Measurements from ENCODE around the gene FBXL15. TPM values are rescaled to one million over a fixed set of nuclear protein-coding genes. Genes with fewer than 3 reads are reported as not detected.

Gene FBXL15
- total RNA-seq, 1 experiment from 2014 or later: 24.6 TPM

DNA sequence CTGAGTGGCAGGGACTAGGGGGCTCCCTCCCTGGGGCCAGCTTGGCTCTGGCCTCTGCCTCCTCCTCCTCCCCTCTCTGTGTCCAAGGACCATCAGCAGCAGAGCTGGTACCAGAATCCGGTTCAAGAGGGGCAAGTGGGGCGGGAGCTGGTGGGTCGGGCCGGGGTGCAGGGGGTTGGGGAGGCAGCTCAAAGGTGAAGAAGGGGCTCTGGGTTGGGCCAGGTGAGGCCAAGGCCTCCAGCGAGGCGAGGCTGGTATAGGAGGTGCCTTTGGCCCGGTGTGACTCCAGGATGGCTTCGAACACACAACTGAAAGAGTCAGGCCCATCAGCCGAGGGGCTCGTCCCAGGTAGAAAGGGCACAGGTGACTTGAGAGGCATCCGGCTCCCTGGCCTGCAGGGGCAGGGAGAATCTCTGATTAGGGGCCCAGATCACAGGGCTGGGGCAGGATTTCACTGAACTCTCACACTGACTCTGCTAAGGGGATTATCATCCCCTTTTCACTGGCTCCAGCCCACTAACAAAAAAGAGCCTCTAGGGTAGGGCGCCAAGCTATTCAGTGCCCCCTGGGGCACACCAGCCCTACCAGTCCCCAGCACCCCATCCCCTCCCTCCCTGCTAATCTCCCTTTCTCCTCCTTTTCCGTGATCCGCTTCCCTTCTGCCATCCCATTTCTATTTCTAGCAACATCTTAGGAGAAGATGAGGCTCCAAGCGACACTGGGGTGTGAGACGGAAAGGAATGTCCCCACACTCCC, 6.7 kb upstream of the FBXL15 start (continued):
- TF ChIP-seq, protein P1, sequence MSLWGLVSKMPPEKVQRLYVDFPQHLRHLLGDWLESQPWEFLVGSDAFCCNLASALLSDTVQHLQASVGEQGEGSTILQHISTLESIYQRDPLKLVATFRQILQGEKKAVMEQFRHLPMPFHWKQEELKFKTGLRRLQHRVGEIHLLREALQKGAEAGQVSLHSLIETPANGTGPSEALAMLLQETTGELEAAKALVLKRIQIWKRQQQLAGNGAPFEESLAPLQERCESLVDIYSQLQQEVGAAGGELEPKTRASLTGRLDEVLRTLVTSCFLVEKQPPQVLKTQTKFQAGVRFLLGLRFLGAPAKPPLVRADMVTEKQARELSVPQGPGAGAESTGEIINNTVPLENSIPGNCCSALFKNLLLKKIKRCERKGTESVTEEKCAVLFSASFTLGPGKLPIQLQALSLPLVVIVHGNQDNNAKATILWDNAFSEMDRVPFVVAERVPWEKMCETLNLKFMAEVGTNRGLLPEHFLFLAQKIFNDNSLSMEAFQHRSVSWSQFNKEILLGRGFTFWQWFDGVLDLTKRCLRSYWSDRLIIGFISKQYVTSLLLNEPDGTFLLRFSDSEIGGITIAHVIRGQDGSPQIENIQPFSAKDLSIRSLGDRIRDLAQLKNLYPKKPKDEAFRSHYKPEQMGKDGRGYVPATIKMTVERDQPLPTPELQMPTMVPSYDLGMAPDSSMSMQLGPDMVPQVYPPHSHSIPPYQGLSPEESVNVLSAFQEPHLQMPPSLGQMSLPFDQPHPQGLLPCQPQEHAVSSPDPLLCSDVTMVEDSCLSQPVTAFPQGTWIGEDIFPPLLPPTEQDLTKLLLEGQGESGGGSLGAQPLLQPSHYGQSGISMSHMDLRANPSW (CRISPR knock-in tag; conservative IDR thresholded peaks at IDR 0.05; ENCODE audit: low read depth): no peak
- TF ChIP-seq CBFB (CRISPR knock-in tag; IDR thresholded peaks at IDR 0.05; ENCODE audit: low read depth): no peak

DNA sequence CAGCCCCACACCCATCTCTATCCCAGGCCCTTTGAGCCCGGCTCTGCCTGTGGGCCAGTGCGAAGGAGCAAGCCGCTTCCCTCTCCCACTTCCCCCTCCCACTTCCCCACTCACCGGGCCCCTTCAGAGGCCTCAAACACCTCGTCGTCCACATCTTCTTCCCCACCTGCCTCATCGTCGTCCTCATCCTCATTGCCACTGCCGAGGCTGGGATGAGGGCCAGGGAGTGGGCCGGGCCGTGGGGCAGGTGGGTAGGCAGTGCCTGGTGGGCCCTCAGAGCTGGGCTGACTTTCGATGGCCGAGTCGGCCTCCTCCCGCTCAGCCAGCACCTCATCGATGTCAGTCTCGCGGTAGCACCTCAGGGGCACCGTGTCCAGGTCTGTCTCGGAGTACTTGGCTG, 5.9 kb upstream of the FBXL15 start:
- H3K9me3 Mint-ChIP-seq: no peaks in the 10 kb centered on the region
- H3K36me3 Mint-ChIP-seq: no peaks in the 10 kb centered on the region
- no peak overlapping the region for H3K27ac Mint-ChIP-seq
- ATAC-seq: no peak
- DNase-seq (ENCODE audit: low spot score): no peak
- TF ChIP-seq ZNF416 (CRISPR knock-in tag; IDR thresholded peaks at IDR 0.05) (no peak), NFATC4 (CRISPR knock-in tag; IDR thresholded peaks at IDR 0.05) (no peak), JUN (CRISPR knock-in tag; IDR thresholded peaks at IDR 0.05) (no peak)
- TF ChIP-seq, protein P2, sequence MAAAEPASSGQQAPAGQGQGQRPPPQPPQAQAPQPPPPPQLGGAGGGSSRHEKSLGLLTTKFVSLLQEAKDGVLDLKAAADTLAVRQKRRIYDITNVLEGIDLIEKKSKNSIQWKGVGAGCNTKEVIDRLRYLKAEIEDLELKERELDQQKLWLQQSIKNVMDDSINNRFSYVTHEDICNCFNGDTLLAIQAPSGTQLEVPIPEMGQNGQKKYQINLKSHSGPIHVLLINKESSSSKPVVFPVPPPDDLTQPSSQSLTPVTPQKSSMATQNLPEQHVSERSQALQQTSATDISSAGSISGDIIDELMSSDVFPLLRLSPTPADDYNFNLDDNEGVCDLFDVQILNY (CRISPR knock-in tag; IDR thresholded peaks at IDR 0.05): no peak
- TF ChIP-seq, protein P3, sequence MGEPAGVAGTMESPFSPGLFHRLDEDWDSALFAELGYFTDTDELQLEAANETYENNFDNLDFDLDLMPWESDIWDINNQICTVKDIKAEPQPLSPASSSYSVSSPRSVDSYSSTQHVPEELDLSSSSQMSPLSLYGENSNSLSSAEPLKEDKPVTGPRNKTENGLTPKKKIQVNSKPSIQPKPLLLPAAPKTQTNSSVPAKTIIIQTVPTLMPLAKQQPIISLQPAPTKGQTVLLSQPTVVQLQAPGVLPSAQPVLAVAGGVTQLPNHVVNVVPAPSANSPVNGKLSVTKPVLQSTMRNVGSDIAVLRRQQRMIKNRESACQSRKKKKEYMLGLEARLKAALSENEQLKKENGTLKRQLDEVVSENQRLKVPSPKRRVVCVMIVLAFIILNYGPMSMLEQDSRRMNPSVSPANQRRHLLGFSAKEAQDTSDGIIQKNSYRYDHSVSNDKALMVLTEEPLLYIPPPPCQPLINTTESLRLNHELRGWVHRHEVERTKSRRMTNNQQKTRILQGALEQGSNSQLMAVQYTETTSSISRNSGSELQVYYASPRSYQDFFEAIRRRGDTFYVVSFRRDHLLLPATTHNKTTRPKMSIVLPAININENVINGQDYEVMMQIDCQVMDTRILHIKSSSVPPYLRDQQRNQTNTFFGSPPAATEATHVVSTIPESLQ (CRISPR knock-in tag; IDR thresholded peaks at IDR 0.05): no peak
- H3K4me1 Mint-ChIP-seq: peaks cover 31% of the 10 kb centered on the region
- H3K4me3 Mint-ChIP-seq: no peak overlapping the region
- ChIA-PET CTCF (interaction anchor here (1.4 to 1.6 kb wide), 2 partner anchors 11 to 183 kb away, joined by 3 to 8 read pairs; no protein-coding TSS in a partner anchor), POLR2A (no interaction called here)
- peaks cover 37% of the 10 kb centered on the region for H3K27me3 Mint-ChIP-seq (ENCODE audit: low read depth)

DNA sequence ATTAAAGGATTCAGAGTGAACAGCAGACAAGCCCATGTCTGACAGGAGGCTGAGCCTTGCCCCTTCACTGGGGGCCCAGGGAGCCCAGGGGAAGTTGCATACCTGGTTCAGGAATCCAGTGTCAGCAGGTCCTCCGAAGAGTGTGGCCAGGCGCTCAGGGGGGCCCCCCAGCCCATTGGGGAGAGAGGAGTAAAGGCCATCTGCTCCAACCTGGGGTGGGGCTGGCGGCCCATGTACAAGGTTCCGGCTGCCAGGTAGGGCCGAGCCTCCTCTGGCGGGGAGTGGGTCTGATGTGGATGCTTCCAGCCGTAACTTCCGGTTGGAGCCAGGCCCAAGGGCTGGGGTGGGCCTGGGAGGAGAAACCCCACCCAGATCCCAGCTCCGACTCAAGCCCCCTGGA, 4.4 kb upstream of the FBXL15 start:
- TF ChIP-seq ZBTB21 (CRISPR knock-in tag; IDR thresholded peaks at IDR 0.05; ENCODE audit: borderline replicate concordance) (no peak), MYBL2 (CRISPR knock-in tag; IDR thresholded peaks at IDR 0.05) (no peak), TEAD1 (CRISPR knock-in tag; IDR thresholded peaks at IDR 0.05) (no peak), SP1 (CRISPR knock-in tag; conservative IDR thresholded peaks at IDR 0.05) (no peak), PRRX2 (CRISPR knock-in tag; IDR thresholded peaks at IDR 0.05) (no peak), NFE2L1 (CRISPR knock-in tag; IDR thresholded peaks at IDR 0.05) (no peak), ZNF416 (CRISPR knock-in tag; IDR thresholded peaks at IDR 0.05) (no peak), ZNF138 (CRISPR knock-in tag; conservative IDR thresholded peaks at IDR 0.05) (no peak), NFATC4 (CRISPR knock-in tag; IDR thresholded peaks at IDR 0.05) (no peak)
- TF ChIP-seq, protein P4, sequence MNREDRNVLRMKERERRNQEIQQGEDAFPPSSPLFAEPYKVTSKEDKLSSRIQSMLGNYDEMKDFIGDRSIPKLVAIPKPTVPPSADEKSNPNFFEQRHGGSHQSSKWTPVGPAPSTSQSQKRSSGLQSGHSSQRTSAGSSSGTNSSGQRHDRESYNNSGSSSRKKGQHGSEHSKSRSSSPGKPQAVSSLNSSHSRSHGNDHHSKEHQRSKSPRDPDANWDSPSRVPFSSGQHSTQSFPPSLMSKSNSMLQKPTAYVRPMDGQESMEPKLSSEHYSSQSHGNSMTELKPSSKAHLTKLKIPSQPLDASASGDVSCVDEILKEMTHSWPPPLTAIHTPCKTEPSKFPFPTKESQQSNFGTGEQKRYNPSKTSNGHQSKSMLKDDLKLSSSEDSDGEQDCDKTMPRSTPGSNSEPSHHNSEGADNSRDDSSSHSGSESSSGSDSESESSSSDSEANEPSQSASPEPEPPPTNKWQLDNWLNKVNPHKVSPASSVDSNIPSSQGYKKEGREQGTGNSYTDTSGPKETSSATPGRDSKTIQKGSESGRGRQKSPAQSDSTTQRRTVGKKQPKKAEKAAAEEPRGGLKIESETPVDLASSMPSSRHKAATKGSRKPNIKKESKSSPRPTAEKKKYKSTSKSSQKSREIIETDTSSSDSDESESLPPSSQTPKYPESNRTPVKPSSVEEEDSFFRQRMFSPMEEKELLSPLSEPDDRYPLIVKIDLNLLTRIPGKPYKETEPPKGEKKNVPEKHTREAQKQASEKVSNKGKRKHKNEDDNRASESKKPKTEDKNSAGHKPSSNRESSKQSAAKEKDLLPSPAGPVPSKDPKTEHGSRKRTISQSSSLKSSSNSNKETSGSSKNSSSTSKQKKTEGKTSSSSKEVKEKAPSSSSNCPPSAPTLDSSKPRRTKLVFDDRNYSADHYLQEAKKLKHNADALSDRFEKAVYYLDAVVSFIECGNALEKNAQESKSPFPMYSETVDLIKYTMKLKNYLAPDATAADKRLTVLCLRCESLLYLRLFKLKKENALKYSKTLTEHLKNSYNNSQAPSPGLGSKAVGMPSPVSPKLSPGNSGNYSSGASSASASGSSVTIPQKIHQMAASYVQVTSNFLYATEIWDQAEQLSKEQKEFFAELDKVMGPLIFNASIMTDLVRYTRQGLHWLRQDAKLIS (CRISPR knock-in tag; IDR thresholded peaks at IDR 0.05; ENCODE audit: borderline replicate concordance): no peak
- TF ChIP-seq, protein P2 (CRISPR knock-in tag; IDR thresholded peaks at IDR 0.05): no peak
- TF ChIP-seq, protein P1 (CRISPR knock-in tag; conservative IDR thresholded peaks at IDR 0.05; ENCODE audit: low read depth): no peak
- ChIA-PET POLR2A (no interaction called here), CTCF (interaction anchor here (1.4 to 1.6 kb wide), 2 partner anchors 13 to 184 kb away, joined by 3 to 8 read pairs; no protein-coding TSS in a partner anchor)
- Mint-ChIP-seq H3K4me3 (no peak overlapping the region), H3K4me1 (peaks cover 21% of the 10 kb centered on the region), H3K27ac (no peak overlapping the region), H3K36me3 (no peaks in the 10 kb centered on the region), H3K27me3 (ENCODE audit: low read depth) (peaks cover 22% of the 10 kb centered on the region), H3K9me3 (no peaks in the 10 kb centered on the region)
- DNase-seq (ENCODE audit: low spot score) (no peak), ATAC-seq (no peak)

All from WTC11 (cell line).